ENCODE data around the gene LMBR1.

LMBR1 gene

DNA sequence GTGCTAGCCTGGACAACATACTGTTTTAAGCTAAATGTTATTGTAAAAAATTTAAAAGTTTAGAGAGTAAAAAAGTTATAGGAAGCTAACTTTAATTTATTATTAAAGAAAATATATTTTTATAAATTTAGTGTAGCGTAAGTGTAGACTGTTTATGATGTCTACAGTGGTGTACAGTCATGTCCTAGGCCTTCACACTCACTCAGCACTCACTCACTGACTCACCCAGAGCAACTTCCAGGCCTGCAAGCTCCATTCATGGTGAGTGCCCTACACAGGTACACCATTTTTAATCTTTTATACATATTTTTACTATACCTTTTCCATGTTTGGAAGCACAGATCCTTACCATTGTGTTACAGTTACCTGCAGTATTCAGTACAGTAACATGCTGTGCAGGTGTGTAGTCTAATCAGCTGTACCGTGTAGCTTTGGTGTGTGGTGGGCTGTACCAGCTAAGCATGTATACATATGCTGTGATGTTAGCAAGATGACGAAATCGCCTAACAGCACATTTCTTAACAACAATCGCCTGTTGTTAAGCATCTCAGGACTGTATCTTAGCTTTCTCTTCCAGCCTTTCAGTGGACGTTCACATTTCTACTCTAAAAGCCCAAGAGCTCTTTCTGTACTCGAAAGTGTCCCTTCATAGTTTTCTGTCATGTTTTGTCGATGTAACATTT lies 240.0 kb downstream of the LMBR1 start:
- TF ChIP-seq POLR2AphosphoS5 (IDR thresholded peaks at IDR 0.05; ENCODE audit: low read depth, low read length), result no peak
- TF ChIP-seq SIN3A (IDR thresholded peaks at IDR 0.05; ENCODE audit: borderline replicate concordance, insufficient read depth, low read length), result no peak
- TF ChIP-seq, protein P1, sequence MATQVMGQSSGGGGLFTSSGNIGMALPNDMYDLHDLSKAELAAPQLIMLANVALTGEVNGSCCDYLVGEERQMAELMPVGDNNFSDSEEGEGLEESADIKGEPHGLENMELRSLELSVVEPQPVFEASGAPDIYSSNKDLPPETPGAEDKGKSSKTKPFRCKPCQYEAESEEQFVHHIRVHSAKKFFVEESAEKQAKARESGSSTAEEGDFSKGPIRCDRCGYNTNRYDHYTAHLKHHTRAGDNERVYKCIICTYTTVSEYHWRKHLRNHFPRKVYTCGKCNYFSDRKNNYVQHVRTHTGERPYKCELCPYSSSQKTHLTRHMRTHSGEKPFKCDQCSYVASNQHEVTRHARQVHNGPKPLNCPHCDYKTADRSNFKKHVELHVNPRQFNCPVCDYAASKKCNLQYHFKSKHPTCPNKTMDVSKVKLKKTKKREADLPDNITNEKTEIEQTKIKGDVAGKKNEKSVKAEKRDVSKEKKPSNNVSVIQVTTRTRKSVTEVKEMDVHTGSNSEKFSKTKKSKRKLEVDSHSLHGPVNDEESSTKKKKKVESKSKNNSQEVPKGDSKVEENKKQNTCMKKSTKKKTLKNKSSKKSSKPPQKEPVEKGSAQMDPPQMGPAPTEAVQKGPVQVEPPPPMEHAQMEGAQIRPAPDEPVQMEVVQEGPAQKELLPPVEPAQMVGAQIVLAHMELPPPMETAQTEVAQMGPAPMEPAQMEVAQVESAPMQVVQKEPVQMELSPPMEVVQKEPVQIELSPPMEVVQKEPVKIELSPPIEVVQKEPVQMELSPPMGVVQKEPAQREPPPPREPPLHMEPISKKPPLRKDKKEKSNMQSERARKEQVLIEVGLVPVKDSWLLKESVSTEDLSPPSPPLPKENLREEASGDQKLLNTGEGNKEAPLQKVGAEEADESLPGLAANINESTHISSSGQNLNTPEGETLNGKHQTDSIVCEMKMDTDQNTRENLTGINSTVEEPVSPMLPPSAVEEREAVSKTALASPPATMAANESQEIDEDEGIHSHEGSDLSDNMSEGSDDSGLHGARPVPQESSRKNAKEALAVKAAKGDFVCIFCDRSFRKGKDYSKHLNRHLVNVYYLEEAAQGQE (IDR thresholded peaks at IDR 0.05; ENCODE audit: insufficient read depth in 1 of 2, low read depth in 2 of 2, low read length in 2 of 2), result no peak
- no peak for TF ChIP-seq FOXP2 (optimal IDR thresholded peaks at IDR 0.05; ENCODE audit: borderline replicate concordance, extremely low read depth, extremely low read length, insufficient read depth)
- TF ChIP-seq TAF1 (IDR thresholded peaks at IDR 0.05; ENCODE audit: borderline replicate concordance, insufficient read depth, low read length), result no peak

DNA sequence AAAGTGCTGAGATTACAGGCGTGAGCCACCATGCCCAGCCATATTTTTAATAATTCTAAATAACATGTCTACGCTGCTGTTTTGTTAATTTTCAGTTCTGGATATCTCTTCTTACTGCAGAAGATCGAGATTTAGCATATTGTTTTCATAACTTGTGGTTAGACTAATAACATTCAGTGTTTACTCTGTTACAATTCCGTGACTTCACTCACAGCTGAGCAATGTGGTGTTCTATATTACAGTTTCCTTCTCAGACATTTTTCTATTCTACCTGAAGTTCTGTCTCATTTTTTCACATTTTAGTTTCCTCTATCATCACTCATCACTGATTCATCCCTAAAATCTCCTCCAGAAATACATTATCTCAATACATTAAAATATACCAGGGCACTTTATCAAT lies 241.5 kb downstream of the LMBR1 start:
- TF ChIP-seq FOXP2 (optimal IDR thresholded peaks at IDR 0.05; ENCODE audit: borderline replicate concordance, extremely low read depth, extremely low read length, insufficient read depth) (no peak), TAF1 (IDR thresholded peaks at IDR 0.05; ENCODE audit: borderline replicate concordance, insufficient read depth, low read length) (no peak), SIN3A (IDR thresholded peaks at IDR 0.05; ENCODE audit: borderline replicate concordance, insufficient read depth, low read length) (no peak), POLR2AphosphoS5 (IDR thresholded peaks at IDR 0.05; ENCODE audit: low read depth, low read length) (no peak)
- TF ChIP-seq, protein P1 (IDR thresholded peaks at IDR 0.05; ENCODE audit: insufficient read depth in 1 of 2, low read depth in 2 of 2, low read length in 2 of 2), result no peak

DNA sequence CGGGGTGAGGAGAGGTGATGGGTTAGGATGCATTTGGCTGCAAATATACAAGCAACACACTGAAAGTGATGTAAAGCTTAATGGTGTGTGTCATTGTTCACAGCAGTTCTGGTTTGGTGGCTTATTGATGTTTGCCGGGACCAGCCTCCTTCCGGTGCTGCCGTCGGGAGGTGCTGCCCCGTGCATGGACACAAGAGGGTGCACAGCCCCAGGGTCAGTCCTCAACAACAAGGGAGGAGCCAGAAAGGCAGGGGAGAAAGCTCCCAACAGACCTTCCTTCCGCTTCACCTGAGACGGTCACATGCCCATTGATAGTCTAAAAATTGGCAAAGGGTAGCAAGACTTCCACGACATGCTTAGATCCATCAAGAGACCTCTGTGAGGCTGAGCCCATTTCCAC lies 242.9 kb downstream of the LMBR1 start:
- TF ChIP-seq TAF1 (IDR thresholded peaks at IDR 0.05; ENCODE audit: borderline replicate concordance, insufficient read depth, low read length) (no peak), SIN3A (IDR thresholded peaks at IDR 0.05; ENCODE audit: borderline replicate concordance, insufficient read depth, low read length) (no peak), FOXP2 (optimal IDR thresholded peaks at IDR 0.05; ENCODE audit: borderline replicate concordance, extremely low read depth, extremely low read length, insufficient read depth) (no peak), POLR2AphosphoS5 (IDR thresholded peaks at IDR 0.05; ENCODE audit: low read depth, low read length) (no peak)
- TF ChIP-seq, protein P1 (IDR thresholded peaks at IDR 0.05; ENCODE audit: insufficient read depth in 1 of 2, low read depth in 2 of 2, low read length in 2 of 2), result no peak

DNA sequence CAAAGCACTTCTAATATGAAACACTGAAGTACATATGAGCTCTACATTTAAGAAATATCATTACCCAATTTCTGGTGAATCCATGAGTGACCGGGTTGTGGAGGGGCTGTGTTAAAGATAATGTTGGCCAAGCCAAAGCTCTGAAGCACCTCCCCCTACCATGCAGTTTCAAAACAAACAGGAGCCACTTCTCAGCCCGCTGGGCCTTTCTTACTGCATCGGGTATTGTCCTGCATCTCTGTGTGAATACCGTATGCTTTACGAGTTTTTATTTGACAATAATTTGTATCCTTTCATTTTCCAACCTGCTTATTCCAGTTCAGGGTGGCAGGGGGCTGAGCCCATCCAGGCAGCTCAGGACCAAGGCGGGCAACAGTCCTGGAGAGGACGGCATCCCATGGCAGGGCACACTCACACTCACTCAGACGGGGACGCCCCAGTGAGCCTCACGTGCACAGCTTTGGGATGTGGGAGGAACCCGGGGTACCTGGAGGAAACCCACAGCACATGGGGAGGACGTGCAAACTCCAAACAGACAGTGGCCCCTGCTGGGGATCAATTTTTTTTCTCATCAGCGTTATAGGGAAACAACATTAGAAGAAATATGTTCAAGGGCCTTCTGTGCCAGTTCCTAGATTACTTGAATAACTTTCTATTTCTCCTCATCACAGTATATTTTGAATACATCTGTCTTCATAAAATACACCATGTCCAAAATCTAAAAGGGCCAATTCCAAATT lies 250.5 kb downstream of the LMBR1 start:
- TF ChIP-seq FOXP2 (optimal IDR thresholded peaks at IDR 0.05; ENCODE audit: borderline replicate concordance, extremely low read depth, extremely low read length, insufficient read depth) (no peak), POLR2AphosphoS5 (IDR thresholded peaks at IDR 0.05; ENCODE audit: low read depth, low read length) (no peak), SIN3A (IDR thresholded peaks at IDR 0.05; ENCODE audit: borderline replicate concordance, insufficient read depth, low read length) (no peak), TAF1 (IDR thresholded peaks at IDR 0.05; ENCODE audit: borderline replicate concordance, insufficient read depth, low read length) (no peak)
- TF ChIP-seq, protein P1 (IDR thresholded peaks at IDR 0.05; ENCODE audit: insufficient read depth in 1 of 2, low read depth in 2 of 2, low read length in 2 of 2), result no peak

All from PFSK-1 (cell line).